Trophoblast cell (in vitro differentiated cells and primary cell): Measurements from ENCODE around the gene SIX3. TPM values are rescaled to one million over a fixed set of nuclear protein-coding genes. Genes with fewer than 3 reads are reported as not detected.
A peak's percentile ranks its signal among the peaks of the same experiment; 100 is the strongest.

Source experiments
- DNase-seq, 2 donors: peaks; one replicate each; pipeline ENCODE4 v3.0.0-alpha.2; 2016
- H2AFZ ChIP-seq: 2 replicates; pipeline ENCODE4 v1.6.1; 2013; ENCODE audit warnings: low read length, moderate library complexity, mild to moderate bottlenecking; ENCODE audit not compliant: insufficient read depth, poor library complexity
- H2AK5ac ChIP-seq: 2 replicates; pipeline ENCODE4 v1.6.1; 2013; ENCODE audit warnings: mild to moderate bottlenecking, low read length
- H2BK120ac ChIP-seq: 2 replicates; pipeline ENCODE4 v1.6.1; 2013; ENCODE audit warnings: low read length, mild to moderate bottlenecking, moderate library complexity; ENCODE audit not compliant: insufficient read depth, poor library complexity
- H2BK12ac ChIP-seq: 2 replicates; pipeline ENCODE4 v1.6.1; 2013; ENCODE audit warnings: mild to moderate bottlenecking, low read length, moderate library complexity
- H2BK5ac ChIP-seq: 2 replicates; pipeline ENCODE4 v1.6.1; 2013; ENCODE audit warnings: low read length, low read depth, moderate library complexity, mild to moderate bottlenecking; ENCODE audit not compliant: poor library complexity
- H3K14ac ChIP-seq: 2 replicates; pipeline ENCODE4 v1.6.1; 2013; ENCODE audit warnings: mild to moderate bottlenecking, low read length
- H3K18ac ChIP-seq: 2 replicates; pipeline ENCODE4 v1.6.1; 2013; ENCODE audit warnings: mild to moderate bottlenecking, low read length
- H3K23ac ChIP-seq: 2 replicates; pipeline ENCODE4 v1.6.1; 2013; ENCODE audit warnings: low read length
- H3K27ac ChIP-seq: 2 replicates; pipeline ENCODE4 v1.5.1; 2013; ENCODE audit warnings: low read depth, mild to moderate bottlenecking, inconsistent platforms, low read length, moderate library complexity
- H3K27me3 ChIP-seq: 2 replicates; pipeline ENCODE4 v1.6.1; 2013; ENCODE audit warnings: inconsistent platforms, mild to moderate bottlenecking, low read length, moderate library complexity; ENCODE audit not compliant: insufficient read depth
- H3K36me3 ChIP-seq, 2 experiments: 1 replicate in 1 of 2; 2 replicates in 1 of 2; pipeline ENCODE4 v1.6.1; 2013; ENCODE audit warnings: low read length in 2 of 2, mild to moderate bottlenecking in 2 of 2, moderate library complexity in 1 of 2; ENCODE audit not compliant: insufficient read depth in 2 of 2, control insufficient read depth in 1 of 2
- H3K4ac ChIP-seq: 2 replicates; pipeline ENCODE4 v1.6.1; 2013; ENCODE audit warnings: low read depth, mild to moderate bottlenecking, low read length, moderate library complexity
- H3K4me1 ChIP-seq, 2 experiments: 1 replicate in 1 of 2; 2 replicates in 1 of 2; pipeline ENCODE4 v1.6.1; 2013; ENCODE audit warnings: low read length in 2 of 2, mild to moderate bottlenecking in 2 of 2, moderate library complexity in 1 of 2; ENCODE audit not compliant: insufficient read depth in 2 of 2, control insufficient read depth in 1 of 2
- H3K4me2 ChIP-seq: 2 replicates; pipeline ENCODE4 v1.6.1; 2013; ENCODE audit warnings: inconsistent platforms, mild to moderate bottlenecking, low read length, moderate library complexity
- H3K4me3 ChIP-seq: 2 replicates; pipeline ENCODE4 v1.5.1; 2013; ENCODE audit warnings: mild to moderate bottlenecking, low read depth, low read length, inconsistent platforms
- H3K79me1 ChIP-seq: one replicate; pipeline ENCODE4 v1.6.1; 2013; ENCODE audit warnings: low read length
- H3K79me2 ChIP-seq: 2 replicates; pipeline ENCODE4 v1.6.1; 2013; ENCODE audit warnings: low read length, mild to moderate bottlenecking; ENCODE audit not compliant: control insufficient read depth, insufficient read depth, poor library complexity
- H3K9ac ChIP-seq: 2 replicates; pipeline ENCODE4 v1.6.1; 2013; ENCODE audit warnings: mild to moderate bottlenecking, low read length
- H3K9me3 ChIP-seq: 2 replicates; pipeline ENCODE4 v1.6.1; 2013; ENCODE audit warnings: low read depth, mild to moderate bottlenecking, control low read depth, inconsistent platforms, low read length; ENCODE audit not compliant: insufficient read depth
- H4K12ac ChIP-seq: 2 replicates; pipeline ENCODE4 v1.6.1; 2013; ENCODE audit warnings: low read depth, mild to moderate bottlenecking, low read length, moderate library complexity
- H4K8ac ChIP-seq: 2 replicates; pipeline ENCODE4 v1.6.1; 2013; ENCODE audit warnings: low read depth, mild to moderate bottlenecking, low read length, moderate library complexity
- H4K91ac ChIP-seq: one replicate; pipeline ENCODE4 v1.6.1; 2013; ENCODE audit warnings: low read depth, mild to moderate bottlenecking, low read length, moderate library complexity
- WGBS: extraction: QIAGEN DNeasy Blood & Tissue Kit; methylation state at CpG from one replicate; pipeline ENCODE4 v1.1.7; 2013; ENCODE audit warnings: missing lambda C conversion rate; ENCODE audit not compliant: insufficient read length, insufficient coverage; ENCODE audit errors: extremely low coverage; 5-methylcytosine and 5-hydroxymethylcytosine counted together
- polyA plus RNA-seq: library from polyadenylated mRNA; stranded (reverse); fragments of 200-250 nt; gene quantifications from 2 replicates; pipeline ENCODE4 v1.2.3, GENCODE V29; 2013

Gene SIX3
- polyA plus RNA-seq: not detected in 2 replicates

GRCh38 chr2:44941551-44942234 is at the start of gene SIX3:
TSS of gene SIX3 (plus strand) at chr2:44941702. CDS start at chr2:44942105, 403 bp downstream.
- Histone ChIP-seq H3K4me3 (no peak within 1 kb of the TSS), H4K8ac (no peak within 1 kb of the TSS), H3K9me3 (peaks cover 2% of the 10 kb centered on the region), H3K18ac (no peak within 1 kb of the TSS), H2BK120ac (no peak within 1 kb of the TSS), H3K4me1 (peaks cover 8 to 21% of the 10 kb centered on the region in 2 experiments), H4K12ac (no peak within 1 kb of the TSS), H3K23ac (no peak within 1 kb of the TSS), H3K27me3 (peaks cover 94% of the 10 kb centered on the region), H3K9ac (no peak within 1 kb of the TSS), H3K79me1 (no peaks in the 10 kb centered on the region), H3K14ac (no peak within 1 kb of the TSS), H2BK12ac (no peak within 1 kb of the TSS), H3K27ac (no peak within 1 kb of the TSS), H3K4me2 (peak within 1 kb of the TSS; percentile 38), H2AFZ (no peak within 1 kb of the TSS), H2BK5ac (no peak within 1 kb of the TSS), H2AK5ac (no peak within 1 kb of the TSS), H3K36me3 (no peaks in the 10 kb centered on the region), H3K79me2 (no peaks in the 10 kb centered on the region), H4K91ac (no peak within 1 kb of the TSS), H3K4ac (no peak within 1 kb of the TSS)
- DNase-seq: no peak
- no CpG with 5 or more reads among the region's 39 CpGs for WGBS

- no peak overlapping the region for H3K4me3 ChIP-seq
- H2BK120ac ChIP-seq: no peak overlapping the region
- no peaks in the 10 kb centered on the region for H3K79me1 ChIP-seq
- no peak overlapping the region for H3K23ac ChIP-seq
- no peak overlapping the region for H2BK12ac ChIP-seq
- no peak overlapping the region for H3K14ac ChIP-seq
- no peak overlapping the region for H3K4ac ChIP-seq
- peaks cover 6% of the 10 kb centered on the region for H3K9me3 ChIP-seq
- H4K8ac ChIP-seq: no peak overlapping the region
- no peak overlapping the region for H2BK5ac ChIP-seq
- H4K12ac ChIP-seq: no peak overlapping the region
- H3K79me2 ChIP-seq: no peaks in the 10 kb centered on the region
- H4K91ac ChIP-seq: no peak overlapping the region
- no peak overlapping the region for H3K4me2 ChIP-seq
- no peaks in the 10 kb centered on the region for H3K36me3 ChIP-seq
- no peak for DNase-seq
- no CpG with 5 or more reads among the region's 8 CpGs for whole genome bisulfite sequencing
- H2AK5ac ChIP-seq: no peak overlapping the region
- H2AFZ ChIP-seq: no peak overlapping the region
- no peaks in the 10 kb centered on the region for H3K4me1 ChIP-seq
- no peaks in the 10 kb centered on the region for H3K27me3 ChIP-seq
- no peak overlapping the region for H3K18ac ChIP-seq
- H3K9ac ChIP-seq: no peak overlapping the region
- no peak overlapping the region for H3K27ac ChIP-seq
These were observed 47.4 kb upstream of the SIX3 start for GRCh38 chr2:44894058-44894457.

GRCh38 chr2:44895061-44895460 is 46.4 kb upstream of the SIX3 start:
- Histone ChIP-seq H3K4me1 (no peaks in the 10 kb centered on the region), H3K9ac (no peak overlapping the region), H4K8ac (no peak overlapping the region), H2BK120ac (no peak overlapping the region), H3K4me2 (no peak overlapping the region), H3K79me1 (no peaks in the 10 kb centered on the region), H2AK5ac (no peak overlapping the region), H3K27me3 (no peaks in the 10 kb centered on the region), H3K27ac (no peak overlapping the region), H3K18ac (no peak overlapping the region), H3K4ac (no peak overlapping the region), H3K14ac (no peak overlapping the region), H3K4me3 (no peak overlapping the region), H3K36me3 (no peaks in the 10 kb centered on the region), H2BK12ac (no peak overlapping the region), H4K12ac (no peak overlapping the region), H3K23ac (no peak overlapping the region), H2AFZ (no peak overlapping the region), H2BK5ac (no peak overlapping the region), H4K91ac (no peak overlapping the region), H3K9me3 (peaks cover 7% of the 10 kb centered on the region), H3K79me2 (no peaks in the 10 kb centered on the region)
- DNase-seq: peak; percentile 30 to 91
- WGBS: no CpG with 5 or more reads among the region's 2 CpGs

- Histone ChIP-seq H3K4me3 (no peak overlapping the region), H3K4ac (no peak overlapping the region), H3K27ac (no peak overlapping the region), H4K12ac (no peak overlapping the region), H2BK5ac (no peak overlapping the region), H3K4me1 (no peaks in the 10 kb centered on the region), H3K4me2 (no peak overlapping the region), H3K18ac (no peak overlapping the region), H3K23ac (no peak overlapping the region), H4K91ac (no peak overlapping the region), H3K14ac (no peak overlapping the region), H2BK120ac (no peak overlapping the region), H3K79me2 (no peaks in the 10 kb centered on the region), H3K27me3 (no peaks in the 10 kb centered on the region), H3K79me1 (no peaks in the 10 kb centered on the region), H2BK12ac (no peak overlapping the region), H3K9ac (no peak overlapping the region), H3K9me3 (peaks cover 3% of the 10 kb centered on the region), H3K36me3 (no peaks in the 10 kb centered on the region), H2AFZ (no peak overlapping the region), H2AK5ac (no peak overlapping the region), H4K8ac (no peak overlapping the region)
- WGBS: no CpG with 5 or more reads among the region's 6 CpGs
- DNase-seq: no peak
These were observed 44.1 kb upstream of the SIX3 start for GRCh38 chr2:44897406-44897805.
